Measurements from ENCODE around the gene CPNE5.

- no peak for TF ChIP-seq CTCF (IDR thresholded peaks at IDR 0.05)
- no peak for TF ChIP-seq POLR2A (IDR thresholded peaks at IDR 0.05)
These were observed 21.9 kb downstream of the CPNE5 start for GRCh38 chr6:36817176-36817817.

All from adrenal gland (tissue), 5 donors.